GM12878 (cell line): ENCODE data around the gene SH2D7. TPM values are rescaled to one million over a fixed set of nuclear protein-coding genes. Genes with fewer than 3 reads are reported as not detected.

Experiments used
- CBX5 ChIP-seq: sonication (generic); IDR thresholded peaks from 2 replicates; pipeline ENCODE4 v1.6.1; 2016; ENCODE audit warnings: low read depth, moderate library complexity, mild to moderate bottlenecking, inconsistent platforms
- ETV6 ChIP-seq, 2 experiments: fragments of 450-650 bp in 1 of 2; IDR thresholded peaks in 1 of 2; conservative IDR thresholded peaks in 1 of 2; 2 replicates each; pipeline ENCODE4 v1.6.1; 2014; ENCODE audit warnings: antibody characterized with exemption in 1 of 2, borderline replicate concordance in 1 of 2, low read depth in 1 of 2, mild to moderate bottlenecking in 1 of 2, moderate library complexity in 1 of 2
- GABPA ChIP-seq: IDR thresholded peaks from 2 replicates; pipeline ENCODE4 v1.6.1; 2014; ENCODE audit warnings: antibody characterized with exemption, low read depth, mild to moderate bottlenecking, inconsistent platforms
- GATAD2B ChIP-seq: fragments of 450-650 bp; conservative IDR thresholded peaks from 2 replicates; pipeline ENCODE4 v1.6.1; 2017; ENCODE audit warnings: low read depth, mild to moderate bottlenecking, moderate library complexity
- HDAC6 ChIP-seq: fragments of 200-600 bp; sonication (generic); IDR thresholded peaks from one replicate; pipeline ENCODE4 v1.8.0; 2017; ENCODE audit warnings: antibody characterized with exemption; ENCODE audit not compliant: unreplicated experiment
- HDGF ChIP-seq: fragments of 450-650 bp; IDR thresholded peaks from 2 replicates; pipeline ENCODE4 v1.6.1; 2016; ENCODE audit warnings: antibody characterized with exemption
- JUND ChIP-seq: IDR thresholded peaks from 2 replicates; pipeline ENCODE4 v1.6.1; 2012; ENCODE audit warnings: low read depth, mild to moderate bottlenecking, low read length, improper control_type of control experiment, moderate library complexity
- MEF2A ChIP-seq: IDR thresholded peaks from 2 replicates; pipeline ENCODE4 v1.6.1; 2011; ENCODE audit warnings: low read depth, mild to moderate bottlenecking, low read length, moderate library complexity; ENCODE audit not compliant: insufficient read depth
- MYB ChIP-seq: fragments of 150-350 bp; IDR thresholded peaks from 2 replicates; pipeline ENCODE4 v1.6.1; 2014; ENCODE audit warnings: mild to moderate bottlenecking, low read depth, low read length, borderline replicate concordance
- NFIC ChIP-seq: IDR thresholded peaks from 2 replicates; pipeline ENCODE4 v1.6.1; 2012; ENCODE audit warnings: low read depth, mild to moderate bottlenecking, inconsistent platforms, low read length, moderate library complexity
- NFXL1 ChIP-seq: fragments of 450-650 bp; IDR thresholded peaks from 2 replicates; pipeline ENCODE4 v1.6.1; 2017; ENCODE audit warnings: antibody characterized with exemption, mild to moderate bottlenecking, borderline replicate concordance
- PAX5 ChIP-seq: IDR thresholded peaks from 2 replicates; pipeline ENCODE4 v1.6.1; 2011; ENCODE audit warnings: low read depth, low read length, borderline replicate concordance
- PML ChIP-seq: IDR thresholded peaks from 2 replicates; pipeline ENCODE4 v1.6.1; 2012; ENCODE audit warnings: low read length, inconsistent platforms
- POU2F2 ChIP-seq: IDR thresholded peaks from 3 replicates; pipeline ENCODE4 v1.6.1; 2011; ENCODE audit warnings: low read depth, mild to moderate bottlenecking, low read length, borderline replicate concordance
- RAD21 ChIP-seq: IDR thresholded peaks from 2 replicates; pipeline ENCODE4 v1.6.1; 2011; ENCODE audit warnings: mild to moderate bottlenecking, low read depth, low read length, moderate library complexity; ENCODE audit not compliant: insufficient read depth
- SIX5 ChIP-seq: IDR thresholded peaks from 2 replicates; pipeline ENCODE4 v1.6.1; 2011; ENCODE audit warnings: mild to moderate bottlenecking, low read depth, low read length, moderate library complexity; ENCODE audit not compliant: severe bottlenecking
- ZNF24 ChIP-seq: fragments of 450-650 bp; IDR thresholded peaks from 2 replicates; pipeline ENCODE4 v1.6.1; 2017; ENCODE audit warnings: antibody characterized with exemption, mild to moderate bottlenecking
- ZNF622 ChIP-seq: fragments of 450-650 bp; IDR thresholded peaks from 2 replicates; pipeline ENCODE4 v1.6.1; 2017; ENCODE audit warnings: mild to moderate bottlenecking, inconsistent platforms
- polyA plus RNA-seq, 11 experiments: library from polyadenylated mRNA; depleted of rRNA in 4 of 11; unstranded in 6 of 11; stranded (reverse) in 5 of 11; fragments of >200 nt; fragmentation: Nextera tagmentation in 4 of 11; fragmentation: Illumina TruSeq in 1 of 11; extraction: Ambion mirVana in 4 of 11; extraction: Trizol in 1 of 11; gene quantifications; 1 replicate in 1 of 11; 2 replicates in 10 of 11; pipeline versions ENCODE4 v1.2.1 to v1.2.3, GENCODE V29; 2011 to 2016; ENCODE audit warnings: inconsistent platforms in 2 of 11, missing spikeins in 2 of 11, low read depth in 1 of 11
- total RNA-seq, 4 experiments: library from RNA; depleted of rRNA in 3 of 4; stranded (reverse); fragments of >200 nt in 3 of 4; fragmentation: Illumina TruSeq in 1 of 4; extraction: Trizol in 1 of 4; gene quantifications; 2 replicates each; pipeline versions ENCODE4 v1.2.1 to v1.2.3, GENCODE V29; 2013 to 2021
- TF ChIP-seq, protein P1 (sequence below): IDR thresholded peaks from 2 replicates; pipeline ENCODE4 v1.6.1; 2012; ENCODE audit warnings: low read depth, low read length, improper control_type of control experiment
- TF ChIP-seq, protein P2 (sequence below): fragments of 450-650 bp; IDR thresholded peaks from 2 replicates; pipeline ENCODE4 v1.6.1; 2016; ENCODE audit warnings: mild to moderate bottlenecking, moderate library complexity, borderline replicate concordance
- TF ChIP-seq, protein P3 (sequence below): fragments of 450-650 bp; IDR thresholded peaks from 2 replicates; pipeline ENCODE4 v1.6.1; 2017; ENCODE audit warnings: mild to moderate bottlenecking, moderate library complexity

SH2D7 gene
- total and polyA plus RNA-seq, 10 of the 15 experiments (the other 5 are each of a cell fraction or from before 2014, with no cell fraction given) = 0.04 to 0.06 TPM; not detected in 8

DNA sequence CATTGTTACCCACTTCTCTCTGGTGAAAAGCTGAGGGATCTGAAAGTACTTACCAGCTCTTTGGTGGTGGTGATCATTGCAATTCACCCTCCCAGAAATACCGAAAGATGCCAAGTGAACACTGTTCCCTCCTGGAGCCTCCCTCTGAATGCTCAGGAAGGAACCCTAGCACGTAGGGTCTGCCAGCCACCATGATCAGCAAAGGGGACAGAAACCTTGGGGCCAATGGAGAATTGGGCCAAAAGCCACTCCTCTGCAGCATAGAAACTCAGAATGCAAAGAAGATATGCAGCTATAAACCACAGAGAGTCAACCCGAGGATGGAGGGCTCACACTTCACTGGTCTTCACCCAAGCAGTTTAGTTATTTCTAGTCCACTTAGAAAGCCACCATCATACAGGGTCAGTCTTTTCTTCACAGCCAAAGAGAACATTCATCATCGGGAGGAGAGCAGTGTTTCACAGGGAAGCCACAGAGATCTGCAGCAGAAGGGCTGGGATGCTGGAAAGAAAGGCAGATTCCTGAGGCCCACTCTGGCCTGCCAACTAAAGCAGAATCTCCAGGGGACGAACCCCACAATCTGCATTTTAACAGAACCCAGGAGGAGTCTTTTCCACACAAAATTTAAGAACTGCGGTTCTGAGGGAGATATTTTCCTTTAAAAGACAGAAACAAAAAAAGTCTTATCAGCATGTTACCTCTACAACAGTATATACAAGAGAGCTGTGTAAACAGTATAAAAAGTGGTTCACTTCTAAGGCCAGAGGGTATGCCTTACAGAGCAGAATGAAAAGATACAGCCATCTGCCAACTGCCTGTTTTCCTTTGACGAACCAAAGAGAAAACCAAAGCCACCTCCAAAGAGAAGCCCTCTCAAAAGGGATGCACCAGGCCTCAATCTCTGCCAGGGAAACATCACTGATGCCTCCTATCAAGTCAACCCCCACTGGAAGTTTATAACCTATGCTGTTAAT lies 26.1 kb upstream of the SH2D7 start (continued):
- TF ChIP-seq, protein P1, sequence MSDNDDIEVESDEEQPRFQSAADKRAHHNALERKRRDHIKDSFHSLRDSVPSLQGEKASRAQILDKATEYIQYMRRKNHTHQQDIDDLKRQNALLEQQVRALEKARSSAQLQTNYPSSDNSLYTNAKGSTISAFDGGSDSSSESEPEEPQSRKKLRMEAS = no peak
- TF ChIP-seq ZNF622 = no peak
- TF ChIP-seq HDGF = no peak
- TF ChIP-seq, protein P2, sequence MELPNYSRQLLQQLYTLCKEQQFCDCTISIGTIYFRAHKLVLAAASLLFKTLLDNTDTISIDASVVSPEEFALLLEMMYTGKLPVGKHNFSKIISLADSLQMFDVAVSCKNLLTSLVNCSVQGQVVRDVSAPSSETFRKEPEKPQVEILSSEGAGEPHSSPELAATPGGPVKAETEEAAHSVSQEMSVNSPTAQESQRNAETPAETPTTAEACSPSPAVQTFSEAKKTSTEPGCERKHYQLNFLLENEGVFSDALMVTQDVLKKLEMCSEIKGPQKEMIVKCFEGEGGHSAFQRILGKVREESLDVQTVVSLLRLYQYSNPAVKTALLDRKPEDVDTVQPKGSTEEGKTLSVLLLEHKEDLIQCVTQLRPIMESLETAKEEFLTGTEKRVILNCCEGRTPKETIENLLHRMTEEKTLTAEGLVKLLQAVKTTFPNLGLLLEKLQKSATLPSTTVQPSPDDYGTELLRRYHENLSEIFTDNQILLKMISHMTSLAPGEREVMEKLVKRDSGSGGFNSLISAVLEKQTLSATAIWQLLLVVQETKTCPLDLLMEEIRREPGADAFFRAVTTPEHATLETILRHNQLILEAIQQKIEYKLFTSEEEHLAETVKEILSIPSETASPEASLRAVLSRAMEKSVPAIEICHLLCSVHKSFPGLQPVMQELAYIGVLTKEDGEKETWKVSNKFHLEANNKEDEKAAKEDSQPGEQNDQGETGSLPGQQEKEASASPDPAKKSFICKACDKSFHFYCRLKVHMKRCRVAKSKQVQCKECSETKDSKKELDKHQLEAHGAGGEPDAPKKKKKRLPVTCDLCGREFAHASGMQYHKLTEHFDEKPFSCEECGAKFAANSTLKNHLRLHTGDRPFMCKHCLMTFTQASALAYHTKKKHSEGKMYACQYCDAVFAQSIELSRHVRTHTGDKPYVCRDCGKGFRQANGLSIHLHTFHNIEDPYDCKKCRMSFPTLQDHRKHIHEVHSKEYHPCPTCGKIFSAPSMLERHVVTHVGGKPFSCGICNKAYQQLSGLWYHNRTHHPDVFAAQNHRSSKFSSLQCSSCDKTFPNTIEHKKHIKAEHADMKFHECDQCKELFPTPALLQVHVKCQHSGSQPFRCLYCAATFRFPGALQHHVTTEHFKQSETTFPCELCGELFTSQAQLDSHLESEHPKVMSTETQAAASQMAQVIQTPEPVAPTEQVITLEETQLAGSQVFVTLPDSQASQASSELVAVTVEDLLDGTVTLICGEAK = no peak
- TF ChIP-seq CBX5 = no peak
- no peak for TF ChIP-seq GABPA
- TF ChIP-seq NFIC = peak; percentile 54; the same call in 1 of the 2 replicates
- TF ChIP-seq GATAD2B = no peak
- TF ChIP-seq, protein P3, sequence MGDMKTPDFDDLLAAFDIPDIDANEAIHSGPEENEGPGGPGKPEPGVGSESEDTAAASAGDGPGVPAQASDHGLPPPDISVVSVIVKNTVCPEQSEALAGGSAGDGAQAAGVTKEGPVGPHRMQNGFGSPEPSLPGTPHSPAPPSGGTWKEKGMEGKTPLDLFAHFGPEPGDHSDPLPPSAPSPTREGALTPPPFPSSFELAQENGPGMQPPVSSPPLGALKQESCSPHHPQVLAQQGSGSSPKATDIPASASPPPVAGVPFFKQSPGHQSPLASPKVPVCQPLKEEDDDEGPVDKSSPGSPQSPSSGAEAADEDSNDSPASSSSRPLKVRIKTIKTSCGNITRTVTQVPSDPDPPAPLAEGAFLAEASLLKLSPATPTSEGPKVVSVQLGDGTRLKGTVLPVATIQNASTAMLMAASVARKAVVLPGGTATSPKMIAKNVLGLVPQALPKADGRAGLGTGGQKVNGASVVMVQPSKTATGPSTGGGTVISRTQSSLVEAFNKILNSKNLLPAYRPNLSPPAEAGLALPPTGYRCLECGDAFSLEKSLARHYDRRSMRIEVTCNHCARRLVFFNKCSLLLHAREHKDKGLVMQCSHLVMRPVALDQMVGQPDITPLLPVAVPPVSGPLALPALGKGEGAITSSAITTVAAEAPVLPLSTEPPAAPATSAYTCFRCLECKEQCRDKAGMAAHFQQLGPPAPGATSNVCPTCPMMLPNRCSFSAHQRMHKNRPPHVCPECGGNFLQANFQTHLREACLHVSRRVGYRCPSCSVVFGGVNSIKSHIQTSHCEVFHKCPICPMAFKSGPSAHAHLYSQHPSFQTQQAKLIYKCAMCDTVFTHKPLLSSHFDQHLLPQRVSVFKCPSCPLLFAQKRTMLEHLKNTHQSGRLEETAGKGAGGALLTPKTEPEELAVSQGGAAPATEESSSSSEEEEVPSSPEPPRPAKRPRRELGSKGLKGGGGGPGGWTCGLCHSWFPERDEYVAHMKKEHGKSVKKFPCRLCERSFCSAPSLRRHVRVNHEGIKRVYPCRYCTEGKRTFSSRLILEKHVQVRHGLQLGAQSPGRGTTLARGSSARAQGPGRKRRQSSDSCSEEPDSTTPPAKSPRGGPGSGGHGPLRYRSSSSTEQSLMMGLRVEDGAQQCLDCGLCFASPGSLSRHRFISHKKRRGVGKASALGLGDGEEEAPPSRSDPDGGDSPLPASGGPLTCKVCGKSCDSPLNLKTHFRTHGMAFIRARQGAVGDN = peak; percentile 14; the same call in 1 of the 2 replicates
- TF ChIP-seq ZNF24 = peak; percentile 26; the same call in 1 of the 2 replicates
- TF ChIP-seq PAX5 = peak; percentile 78; the same call in 1 of the 2 replicates
- no peak for TF ChIP-seq PML
- TF ChIP-seq NFXL1 = no peak
- TF ChIP-seq JUND = no peak
- TF ChIP-seq HDAC6 = no peak
- TF ChIP-seq ETV6 (conservative IDR thresholded peaks at IDR 0.05 in 1 of 2, IDR thresholded peaks at IDR 0.05 in 1 of 2; ENCODE audit: borderline replicate concordance in 1 of 2, low read depth in 1 of 2) = peak in 1 of 2 experiments; percentile 14; a peak in 1 of 4 replicates
- TF ChIP-seq RAD21 = 0 out of 2 replicates have a peak, but pooled peaks have one; percentile 13
- peak; percentile 72; the same call in 1 of the 2 replicates for TF ChIP-seq MEF2A
- TF ChIP-seq MYB = no peak
- TF ChIP-seq SIX5 = no peak
- TF ChIP-seq POU2F2 = peak; percentile 79; the same call in 1 of the 3 replicates
